Gastrocnemius medialis (tissue), 4 donors: ENCODE data around the gene OPRL1. TPM values are rescaled to one million over a fixed set of nuclear protein-coding genes. Genes with fewer than 3 reads are reported as not detected.
"Not testable (repeated sequence)": the region's sequence is repeated elsewhere in the genome, so short reads cannot be mapped to it uniquely, and the experiment has no call there.

Source experiments
- ATAC-seq, 2 donors: fragments of 150-250 bp; one replicate each; pipeline ENCODE4 v1.9.1; 2016
- DNase-seq, 2 donors: peaks; one replicate each; pipeline ENCODE4 v3.0.0-alpha.2; 2019
- H3K27ac ChIP-seq, 4 donors: fragments of 200-600 bp; sonication (generic); 1 replicate in 1 of 4; 2 replicates in 3 of 4; pipeline ENCODE4 v1.5.1; 2016 to 2018; ENCODE audit warnings: mild to moderate bottlenecking in 2 of 4, moderate library complexity in 1 of 4
- H3K27me3 ChIP-seq, 3 donors: fragments of 200-600 bp; sonication (generic) in 2 of 3; 1 replicate in 1 of 3; 2 replicates in 2 of 3; pipeline versions ENCODE4 v1.5.1 to v1.6.0; 2016 to 2019; ENCODE audit warnings: mild to moderate bottlenecking in 1 of 3, moderate library complexity in 1 of 3
- H3K36me3 ChIP-seq, 2 donors: fragments of 200-600 bp; sonication (generic) in 1 of 2; one replicate each; pipeline ENCODE4 v1.5.1; 2017 to 2018
- H3K4me1 ChIP-seq, 2 donors: fragments of 200-600 bp; sonication (generic) in 1 of 2; one replicate each; pipeline ENCODE4 v1.5.1; 2016 to 2017; ENCODE audit warnings: mild to moderate bottlenecking in 2 of 2
- H3K4me3 ChIP-seq, 4 donors: fragments of 200-600 bp; sonication (generic) in 3 of 4; 1 replicate in 1 of 4; 2 replicates in 3 of 4; pipeline ENCODE4 v1.5.1; 2016 to 2019; ENCODE audit warnings: mild to moderate bottlenecking in 2 of 4
- H3K9me3 ChIP-seq, 3 donors: fragments of 200-600 bp; sonication (generic) in 2 of 3; 1 replicate in 1 of 3; 2 replicates in 2 of 3; pipeline ENCODE4 v1.5.1; 2016 to 2019
- CTCF ChIP-seq, 5 experiments: fragments of 450-650 bp in 3 of 5; fragments of 200-600 bp in 2 of 5; sonication (generic) in 2 of 5; IDR thresholded peaks in 4 of 5; conservative IDR thresholded peaks in 1 of 5; 1 replicate in 4 of 5; 2 replicates in 1 of 5; pipeline ENCODE4 v1.5.1; 2016 to 2019; ENCODE audit warnings: antibody characterized with exemption in 5 of 5, mild to moderate bottlenecking in 3 of 5, moderate library complexity in 3 of 5
- POLR2A ChIP-seq, 2 donors: fragments of 450-650 bp; IDR thresholded peaks; one replicate each; pipeline ENCODE4 v1.6.1; 2017; ENCODE audit warnings: antibody characterized with exemption in 2 of 2, mild to moderate bottlenecking in 2 of 2, moderate library complexity in 2 of 2
- in situ Hi-C, 4 donors: fragments of 200-750 bp; cut with MboI; loops; one replicate each; pipeline versions ENCODE4 v1.15.0 to v1.8.0; 2017; ENCODE audit warnings: low sequenced_read_pairs in 4 of 4
- intact Hi-C: fragments of 100-400 bp; cut with DNase I; formaldehyde crosslinking; loops from one replicate; pipeline ENCODE4 v1.15.1; 2023; ENCODE audit warnings: low total_unique reads
- total RNA-seq, 4 donors: library from RNA; depleted of rRNA; stranded (reverse); fragments of >200 nt; gene quantifications; one replicate each; pipeline versions ENCODE4 v1.1.0 to v1.2.3, GENCODE V29; 2016

Gene OPRL1
- total RNA-seq, 4 donors from 2014 or later, result 0.10 to 0.68 (median 0.15) TPM

- peaks cover 0 to 21% (median 19%) of the 10 kb centered on the region in 3 donors for H3K27me3 ChIP-seq
- in situ Hi-C loops, result no loop called here
- no peak overlapping the region for H3K27ac ChIP-seq
- H3K4me1 ChIP-seq, result no peaks in the 10 kb centered on the region
- H3K9me3 ChIP-seq, result no peaks in the 10 kb centered on the region
- no peak for DNase-seq
- TF ChIP-seq POLR2A (IDR thresholded peaks at IDR 0.05), result no peak
- TF ChIP-seq CTCF (IDR thresholded peaks at IDR 0.05 in 4 of 5, conservative IDR thresholded peaks at IDR 0.05 in 1 of 5), result no peak
- no peak overlapping the region for H3K4me3 ChIP-seq
- intact Hi-C loops, result no loop called here
- no peaks in the 10 kb centered on the region for H3K36me3 ChIP-seq
- ATAC-seq, result no peak
Measured at GRCh38 chr20:64121586-64121985, 41.7 kb downstream of the OPRL1 start.

GRCh38 chr20:64122927-64123326 lies 43.0 kb downstream of the OPRL1 start:
- not testable (repeated sequence) for ATAC-seq

GRCh38 chr20:64123517-64123916 lies 43.6 kb downstream of the OPRL1 start:
- ATAC-seq, H3K9me3 ChIP-seq, intact Hi-C loops, H3K36me3 ChIP-seq, H3K4me3 ChIP-seq, DNase-seq, in situ Hi-C loops, H3K27ac ChIP-seq, H3K4me1 ChIP-seq: not testable (repeated sequence)
- H3K27me3 ChIP-seq, result peaks cover 0 to 24% (median 21%) of the 10 kb centered on the region in 3 donors

More at GRCh38 chr20:64122927-64123326, 43.0 kb downstream of the OPRL1 start:
- H3K27me3 ChIP-seq, result peaks cover 0 to 23% (median 21%) of the 10 kb centered on the region in 3 donors
- in situ Hi-C loops, H3K27ac ChIP-seq, intact Hi-C loops, DNase-seq, H3K4me1 ChIP-seq, H3K9me3 ChIP-seq, H3K36me3 ChIP-seq, H3K4me3 ChIP-seq: not testable (repeated sequence)

- in situ Hi-C loops, result no loop called here
- ATAC-seq, result no peak
- no peak for TF ChIP-seq CTCF (IDR thresholded peaks at IDR 0.05 in 4 of 5, conservative IDR thresholded peaks at IDR 0.05 in 1 of 5)
- TF ChIP-seq POLR2A (IDR thresholded peaks at IDR 0.05), result no peak
- no peak overlapping the region for H3K4me3 ChIP-seq
- no peaks in the 10 kb centered on the region for H3K36me3 ChIP-seq
- peaks cover 11 to 22% (median 13%) of the 10 kb centered on the region in 3 donors for H3K27me3 ChIP-seq
- intact Hi-C loops, result no loop called here
- no peak overlapping the region for H3K27ac ChIP-seq
- DNase-seq, result no peak
- H3K9me3 ChIP-seq, result no peaks in the 10 kb centered on the region
- H3K4me1 ChIP-seq, result no peaks in the 10 kb centered on the region
Measured at GRCh38 chr20:64129146-64129782, 49.4 kb downstream of the OPRL1 start.

GRCh38 chr20:64130271-64130670 lies 50.4 kb downstream of the OPRL1 start:
- DNase-seq, result no peak
- Histone ChIP-seq H3K27ac (no peak overlapping the region), H3K4me3 (no peak overlapping the region), H3K27me3 (peaks cover 10 to 16% (median 12%) of the 10 kb centered on the region in 3 donors), H3K36me3 (no peaks in the 10 kb centered on the region), H3K9me3 (no peaks in the 10 kb centered on the region), H3K4me1 (no peaks in the 10 kb centered on the region)
- intact Hi-C loops, result no loop called here
- in situ Hi-C loops, result no loop called here
- TF ChIP-seq POLR2A (IDR thresholded peaks at IDR 0.05) (no peak), CTCF (IDR thresholded peaks at IDR 0.05 in 4 of 5, conservative IDR thresholded peaks at IDR 0.05 in 1 of 5) (no peak)
- ATAC-seq, result no peak

- Histone ChIP-seq H3K4me3 (no peak overlapping the region), H3K36me3 (no peaks in the 10 kb centered on the region), H3K4me1 (no peaks in the 10 kb centered on the region), H3K27me3 (peaks cover 10 to 16% (median 12%) of the 10 kb centered on the region in 3 donors), H3K9me3 (no peaks in the 10 kb centered on the region), H3K27ac (no peak overlapping the region)
- TF ChIP-seq CTCF (IDR thresholded peaks at IDR 0.05 in 4 of 5, conservative IDR thresholded peaks at IDR 0.05 in 1 of 5) (no peak), POLR2A (IDR thresholded peaks at IDR 0.05) (no peak)
- DNase-seq, result no peak
- intact Hi-C loops, result no loop called here
- ATAC-seq, result no peak
- in situ Hi-C loops, result no loop called here
Measured at GRCh38 chr20:64130876-64131275, 51.0 kb downstream of the OPRL1 start.
